Esophagus squamous epithelium (tissue), 4 donors: ENCODE results near the gene INTS1.

Experiments
- CTCF ChIP-seq, 6 experiments: fragments of 450-650 bp in 4 of 6; fragments of 200-600 bp in 2 of 6; sonication (generic) in 2 of 6; IDR thresholded peaks; one replicate each; pipeline ENCODE4 v1.5.1; 2016 to 2019; ENCODE audit warnings: antibody characterized with exemption in 6 of 6, mild to moderate bottlenecking in 4 of 6, moderate library complexity in 4 of 6
- POLR2A ChIP-seq, 4 donors: fragments of 450-650 bp; IDR thresholded peaks; one replicate each; pipeline ENCODE4 v1.6.1; 2017; ENCODE audit warnings: antibody characterized with exemption in 4 of 4, mild to moderate bottlenecking in 4 of 4, moderate library complexity in 3 of 4

GRCh38 chr7:1523208-1523607, 19.0 kb upstream of the INTS1 start:
- TF ChIP-seq CTCF (IDR thresholded peaks at IDR 0.05) (peak in 1 of 6 experiments; percentile 26), POLR2A (IDR thresholded peaks at IDR 0.05) (no peak)
